ENCODE results near the gene TBXAS1.

DNA sequence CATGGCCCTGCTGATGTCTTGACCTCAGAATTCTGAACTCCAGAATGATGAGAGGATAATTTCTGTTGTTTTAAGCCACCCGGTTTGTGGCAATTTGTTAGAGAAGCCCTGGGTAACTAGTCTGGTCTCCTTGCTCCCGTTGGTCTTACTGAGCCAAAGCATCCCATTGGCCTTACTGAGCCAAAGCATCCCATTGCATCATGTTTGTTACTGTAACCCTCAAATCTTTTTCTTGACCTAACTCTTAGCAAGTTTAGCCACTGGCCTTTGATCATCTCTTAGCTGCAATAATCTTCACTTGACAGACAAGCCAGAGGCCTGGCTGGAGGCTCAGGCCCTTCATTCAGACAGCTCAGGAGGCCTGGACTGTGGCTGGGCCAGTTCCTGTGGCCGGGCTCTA lies 21.8 kb downstream of the TBXAS1 start:
- TF ChIP-seq, protein P1, sequence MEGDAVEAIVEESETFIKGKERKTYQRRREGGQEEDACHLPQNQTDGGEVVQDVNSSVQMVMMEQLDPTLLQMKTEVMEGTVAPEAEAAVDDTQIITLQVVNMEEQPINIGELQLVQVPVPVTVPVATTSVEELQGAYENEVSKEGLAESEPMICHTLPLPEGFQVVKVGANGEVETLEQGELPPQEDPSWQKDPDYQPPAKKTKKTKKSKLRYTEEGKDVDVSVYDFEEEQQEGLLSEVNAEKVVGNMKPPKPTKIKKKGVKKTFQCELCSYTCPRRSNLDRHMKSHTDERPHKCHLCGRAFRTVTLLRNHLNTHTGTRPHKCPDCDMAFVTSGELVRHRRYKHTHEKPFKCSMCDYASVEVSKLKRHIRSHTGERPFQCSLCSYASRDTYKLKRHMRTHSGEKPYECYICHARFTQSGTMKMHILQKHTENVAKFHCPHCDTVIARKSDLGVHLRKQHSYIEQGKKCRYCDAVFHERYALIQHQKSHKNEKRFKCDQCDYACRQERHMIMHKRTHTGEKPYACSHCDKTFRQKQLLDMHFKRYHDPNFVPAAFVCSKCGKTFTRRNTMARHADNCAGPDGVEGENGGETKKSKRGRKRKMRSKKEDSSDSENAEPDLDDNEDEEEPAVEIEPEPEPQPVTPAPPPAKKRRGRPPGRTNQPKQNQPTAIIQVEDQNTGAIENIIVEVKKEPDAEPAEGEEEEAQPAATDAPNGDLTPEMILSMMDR (IDR thresholded peaks at IDR 0.05): no peak
- no peak for TF ChIP-seq POLR2AphosphoS5 (IDR thresholded peaks at IDR 0.05)
